Natural killer cell (primary cell): Measurements from ENCODE around the gene USP11. TPM values are rescaled to one million over a fixed set of nuclear protein-coding genes. Genes with fewer than 3 reads are reported as not detected.

ENCODE experiments used
- ATAC-seq, 3 donors: fragments of 150-1000 bp in 2 of 3; fragments of 200-7000 bp in 1 of 3; cut with Tn5 transposase; 1 replicate in 1 of 3; 2 replicates in 2 of 3; pipeline ENCODE4 v1.10.0; 2021; ENCODE audit warnings: mild to moderate bottlenecking in 2 of 3, moderate library complexity in 2 of 3
- DNase-seq, 2 donors: peaks; one replicate each; pipeline versions ENCODE4 v3.0.0 to v3.0.0-alpha.2; 2013 to 2021; ENCODE audit warnings: mixed read lengths in 1 of 2
- H3K27ac ChIP-seq: one replicate; pipeline ENCODE4 v1.5.1; 2013; ENCODE audit warnings: mild to moderate bottlenecking, low read length
- H3K27me3 ChIP-seq: one replicate; pipeline ENCODE4 v1.6.1; 2013; ENCODE audit warnings: low read length; ENCODE audit not compliant: control insufficient read depth, insufficient read depth
- H3K36me3 ChIP-seq: one replicate; pipeline ENCODE4 v1.6.1; 2013; ENCODE audit warnings: low read length; ENCODE audit not compliant: control insufficient read depth, insufficient read depth
- H3K4me1 ChIP-seq: one replicate; pipeline ENCODE4 v1.6.1; 2013; ENCODE audit warnings: low read length; ENCODE audit not compliant: control insufficient read depth, insufficient read depth
- H3K4me3 ChIP-seq: one replicate; pipeline ENCODE4 v1.5.1; 2013; ENCODE audit warnings: low read length
- H3K9me3 ChIP-seq: one replicate; pipeline ENCODE4 v1.6.1; 2013; ENCODE audit warnings: low read length; ENCODE audit not compliant: control insufficient read depth, insufficient read depth
- H3K27ac Mint-ChIP-seq, 2 donors: one replicate each; pipeline ENCODE4 v1.8.0; 2022; ENCODE audit warnings: mild to moderate bottlenecking in 2 of 2, mixed read lengths in 2 of 2, moderate library complexity in 1 of 2
- H3K27me3 Mint-ChIP-seq, 2 donors: one replicate each; pipeline ENCODE4 v1.8.0; 2022; ENCODE audit warnings: low read depth in 2 of 2, mixed read lengths in 2 of 2
- H3K36me3 Mint-ChIP-seq: one replicate; pipeline ENCODE4 v1.8.0; 2022; ENCODE audit warnings: mixed read lengths
- H3K4me1 Mint-ChIP-seq, 2 donors: one replicate each; pipeline ENCODE4 v1.8.0; 2022; ENCODE audit warnings: mixed read lengths in 2 of 2
- H3K4me3 Mint-ChIP-seq: one replicate; pipeline ENCODE4 v1.8.0; 2022; ENCODE audit warnings: mild to moderate bottlenecking, moderate library complexity, mixed read lengths
- H3K9me3 Mint-ChIP-seq, 2 donors: one replicate each; pipeline ENCODE4 v1.8.0; 2022; ENCODE audit warnings: mixed read lengths in 2 of 2
- CTCF ChIP-seq: fragments of 200-600 bp; IDR thresholded peaks from one replicate; pipeline ENCODE4 v1.8.0; 2022; ENCODE audit warnings: antibody characterized with exemption
- WGBS: methylation state at CpG from one replicate; pipeline ENCODE4 v1.1.7; 2013; ENCODE audit warnings: missing lambda C conversion rate; ENCODE audit not compliant: insufficient coverage; 5-methylcytosine and 5-hydroxymethylcytosine counted together
- intact Hi-C: fragments of 100-400 bp; cut with micrococcal nuclease; formaldehyde crosslinking; loops from one replicate; pipeline ENCODE4 v1.14.2; 2022
- total RNA-seq, 4 donors: library from RNA; stranded (reverse); fragments of 120-200 nt in 1 of 4; gene quantifications; one replicate each; pipeline versions ENCODE4 v1.2.3 to v1.2.4, GENCODE V29; 2013 to 2022

USP11 gene
- total RNA-seq, 3 donors from 2014 or later (not counting 1 experiment from before 2014, with no cell fraction given) = 107 to 131 (median 108) TPM

GRCh38 chrX:47272013-47272408 is 39.2 kb downstream of the USP11 start:
- Histone ChIP-seq H3K27me3 (no peaks in the 10 kb centered on the region), H3K36me3 (no peaks in the 10 kb centered on the region)

GRCh38 chrX:47273011-47273730 is 40.4 kb downstream of the USP11 start:
- no peaks in the 10 kb centered on the region for H3K36me3 Mint-ChIP-seq
- Histone ChIP-seq H3K4me1 (no peaks in the 10 kb centered on the region), H3K27ac (no peak overlapping the region), H3K36me3 (no peaks in the 10 kb centered on the region), H3K27me3 (no peaks in the 10 kb centered on the region), H3K4me3 (no peak overlapping the region), H3K9me3 (no peaks in the 10 kb centered on the region)
- intact Hi-C loops = no loop called here
- DNase-seq (no peak), ATAC-seq (no peak)
- no peaks in the 10 kb centered on the region for H3K9me3 Mint-ChIP-seq
- no peak for TF ChIP-seq CTCF
- peaks cover 0 to 12% of the 10 kb centered on the region in 2 donors for H3K27me3 Mint-ChIP-seq
- H3K4me1 Mint-ChIP-seq = no peaks in the 10 kb centered on the region
- no peak overlapping the region for H3K27ac Mint-ChIP-seq
- 74% methylated on average over 7 of the region's 7 CpGs for WGBS
- H3K4me3 Mint-ChIP-seq = no peak overlapping the region

More at GRCh38 chrX:47272013-47272408, 39.2 kb downstream of the USP11 start:
- no peak for TF ChIP-seq CTCF
- no peaks in the 10 kb centered on the region for H3K9me3 Mint-ChIP-seq
- H3K36me3 Mint-ChIP-seq = no peaks in the 10 kb centered on the region
- intact Hi-C loops = no loop called here
- H3K4me1 Mint-ChIP-seq = no peaks in the 10 kb centered on the region
- Histone ChIP-seq H3K4me3 (no peak overlapping the region), H3K9me3 (no peaks in the 10 kb centered on the region), H3K4me1 (no peaks in the 10 kb centered on the region), H3K27ac (no peak overlapping the region)
- 83% methylated on average over 1 of the region's 2 CpGs for whole genome bisulfite sequencing
- peaks cover 0 to 12% of the 10 kb centered on the region in 2 donors for H3K27me3 Mint-ChIP-seq
- ATAC-seq (no peak), DNase-seq (no peak)
- H3K27ac Mint-ChIP-seq = no peak overlapping the region
- H3K4me3 Mint-ChIP-seq = no peak overlapping the region

GRCh38 chrX:47278691-47279090 is 45.9 kb downstream of the USP11 start:
- H3K36me3 Mint-ChIP-seq = no peaks in the 10 kb centered on the region
- no peaks in the 10 kb centered on the region for H3K27me3 Mint-ChIP-seq
- no peaks in the 10 kb centered on the region for H3K4me1 Mint-ChIP-seq
- Histone ChIP-seq H3K36me3 (no peaks in the 10 kb centered on the region), H3K27ac (no peak overlapping the region), H3K9me3 (no peaks in the 10 kb centered on the region), H3K4me3 (no peak overlapping the region), H3K4me1 (no peaks in the 10 kb centered on the region), H3K27me3 (no peaks in the 10 kb centered on the region)
- H3K27ac Mint-ChIP-seq = no peak overlapping the region
- no peak for TF ChIP-seq CTCF
- WGBS = no CpG with 5 or more reads among the region's 2 CpGs
- H3K4me3 Mint-ChIP-seq = no peak overlapping the region
- intact Hi-C loops = no loop called here
- ATAC-seq (no peak), DNase-seq (no peak)
- H3K9me3 Mint-ChIP-seq = no peaks in the 10 kb centered on the region
